ENCODE measurements around the gene ARMC12. TPM values are rescaled to one million over a fixed set of nuclear protein-coding genes. Genes with fewer than 3 reads are reported as not detected.

ARMC12 gene
- total and polyA plus RNA-seq, 2 of the 13 experiments (the other 11 are each of a cell fraction or from before 2014, with no cell fraction given) = 1.3 TPM; not detected in 1

DNA sequence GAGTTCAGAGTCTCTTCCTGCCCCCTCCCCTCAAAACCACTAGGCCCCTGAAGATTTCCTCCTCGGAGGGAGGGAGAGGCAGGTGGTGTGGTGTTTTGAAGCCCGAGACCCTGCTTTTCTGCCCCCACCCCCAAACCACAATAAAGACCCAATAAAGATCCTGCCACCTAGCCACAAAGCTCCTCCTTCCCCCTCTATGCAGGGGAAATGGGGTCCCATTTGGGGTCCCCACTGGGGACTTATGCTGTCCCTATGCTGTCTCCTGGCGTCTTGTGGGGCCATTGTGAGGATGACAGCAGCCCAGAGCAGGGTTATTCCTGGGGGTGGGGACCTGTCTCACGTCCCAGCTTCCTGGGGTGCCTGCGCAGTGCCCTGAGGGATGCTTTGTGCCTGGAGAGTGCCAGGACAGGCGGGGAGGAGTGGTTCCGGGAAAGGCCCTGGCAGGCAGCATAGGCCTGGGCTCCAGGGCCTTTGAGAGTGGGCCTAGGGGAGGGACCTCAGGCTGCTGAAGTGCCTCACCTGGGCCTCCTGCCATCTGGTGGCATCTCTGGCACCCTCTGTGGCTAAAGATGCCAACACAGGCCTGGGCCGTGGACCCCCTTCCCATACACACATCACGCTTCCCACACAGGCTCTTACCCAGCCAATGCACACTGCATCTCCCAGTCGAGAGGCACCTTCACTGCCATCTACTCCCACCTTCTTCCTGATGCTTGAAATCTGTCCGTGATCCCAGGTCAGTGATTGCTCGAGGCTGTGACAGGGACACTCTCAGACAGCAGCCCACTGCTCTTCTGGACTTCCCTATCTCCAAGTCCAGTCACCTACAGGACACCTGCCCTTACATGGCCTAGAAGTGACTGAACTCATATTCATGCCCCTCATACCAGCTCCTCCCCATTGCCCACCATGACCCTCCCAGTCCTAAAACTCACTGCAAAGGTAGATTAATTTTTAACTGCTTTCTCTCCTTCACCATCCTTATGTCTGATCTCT lies 7.9 kb upstream of the ARMC12 start (continued):
- TF ChIP-seq, protein P1, sequence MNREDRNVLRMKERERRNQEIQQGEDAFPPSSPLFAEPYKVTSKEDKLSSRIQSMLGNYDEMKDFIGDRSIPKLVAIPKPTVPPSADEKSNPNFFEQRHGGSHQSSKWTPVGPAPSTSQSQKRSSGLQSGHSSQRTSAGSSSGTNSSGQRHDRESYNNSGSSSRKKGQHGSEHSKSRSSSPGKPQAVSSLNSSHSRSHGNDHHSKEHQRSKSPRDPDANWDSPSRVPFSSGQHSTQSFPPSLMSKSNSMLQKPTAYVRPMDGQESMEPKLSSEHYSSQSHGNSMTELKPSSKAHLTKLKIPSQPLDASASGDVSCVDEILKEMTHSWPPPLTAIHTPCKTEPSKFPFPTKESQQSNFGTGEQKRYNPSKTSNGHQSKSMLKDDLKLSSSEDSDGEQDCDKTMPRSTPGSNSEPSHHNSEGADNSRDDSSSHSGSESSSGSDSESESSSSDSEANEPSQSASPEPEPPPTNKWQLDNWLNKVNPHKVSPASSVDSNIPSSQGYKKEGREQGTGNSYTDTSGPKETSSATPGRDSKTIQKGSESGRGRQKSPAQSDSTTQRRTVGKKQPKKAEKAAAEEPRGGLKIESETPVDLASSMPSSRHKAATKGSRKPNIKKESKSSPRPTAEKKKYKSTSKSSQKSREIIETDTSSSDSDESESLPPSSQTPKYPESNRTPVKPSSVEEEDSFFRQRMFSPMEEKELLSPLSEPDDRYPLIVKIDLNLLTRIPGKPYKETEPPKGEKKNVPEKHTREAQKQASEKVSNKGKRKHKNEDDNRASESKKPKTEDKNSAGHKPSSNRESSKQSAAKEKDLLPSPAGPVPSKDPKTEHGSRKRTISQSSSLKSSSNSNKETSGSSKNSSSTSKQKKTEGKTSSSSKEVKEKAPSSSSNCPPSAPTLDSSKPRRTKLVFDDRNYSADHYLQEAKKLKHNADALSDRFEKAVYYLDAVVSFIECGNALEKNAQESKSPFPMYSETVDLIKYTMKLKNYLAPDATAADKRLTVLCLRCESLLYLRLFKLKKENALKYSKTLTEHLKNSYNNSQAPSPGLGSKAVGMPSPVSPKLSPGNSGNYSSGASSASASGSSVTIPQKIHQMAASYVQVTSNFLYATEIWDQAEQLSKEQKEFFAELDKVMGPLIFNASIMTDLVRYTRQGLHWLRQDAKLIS (CRISPR knock-in tag; IDR thresholded peaks at IDR 0.05) = no peak
- TF ChIP-seq, protein P2, sequence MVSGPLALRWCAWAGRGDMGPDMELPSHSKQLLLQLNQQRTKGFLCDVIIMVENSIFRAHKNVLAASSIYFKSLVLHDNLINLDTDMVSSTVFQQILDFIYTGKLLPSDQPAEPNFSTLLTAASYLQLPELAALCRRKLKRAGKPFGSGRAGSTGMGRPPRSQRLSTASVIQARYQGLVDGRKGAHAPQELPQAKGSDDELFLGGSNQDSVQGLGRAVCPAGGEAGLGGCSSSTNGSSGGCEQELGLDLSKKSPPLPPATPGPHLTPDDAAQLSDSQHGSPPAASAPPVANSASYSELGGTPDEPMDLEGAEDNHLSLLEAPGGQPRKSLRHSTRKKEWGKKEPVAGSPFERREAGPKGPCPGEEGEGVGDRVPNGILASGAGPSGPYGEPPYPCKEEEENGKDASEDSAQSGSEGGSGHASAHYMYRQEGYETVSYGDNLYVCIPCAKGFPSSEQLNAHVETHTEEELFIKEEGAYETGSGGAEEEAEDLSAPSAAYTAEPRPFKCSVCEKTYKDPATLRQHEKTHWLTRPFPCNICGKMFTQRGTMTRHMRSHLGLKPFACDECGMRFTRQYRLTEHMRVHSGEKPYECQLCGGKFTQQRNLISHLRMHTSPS (CRISPR knock-in tag; IDR thresholded peaks at IDR 0.05; ENCODE audit: low read depth) = peak; percentile 80
- TF ChIP-seq NFKB2 (CRISPR knock-in tag; IDR thresholded peaks at IDR 0.05; ENCODE audit: borderline replicate concordance) (peak; percentile 49; the same call in 1 of the 2 replicates), ZMYM4 (CRISPR knock-in tag; IDR thresholded peaks at IDR 0.05) (no peak)
- TF ChIP-seq, protein P3, sequence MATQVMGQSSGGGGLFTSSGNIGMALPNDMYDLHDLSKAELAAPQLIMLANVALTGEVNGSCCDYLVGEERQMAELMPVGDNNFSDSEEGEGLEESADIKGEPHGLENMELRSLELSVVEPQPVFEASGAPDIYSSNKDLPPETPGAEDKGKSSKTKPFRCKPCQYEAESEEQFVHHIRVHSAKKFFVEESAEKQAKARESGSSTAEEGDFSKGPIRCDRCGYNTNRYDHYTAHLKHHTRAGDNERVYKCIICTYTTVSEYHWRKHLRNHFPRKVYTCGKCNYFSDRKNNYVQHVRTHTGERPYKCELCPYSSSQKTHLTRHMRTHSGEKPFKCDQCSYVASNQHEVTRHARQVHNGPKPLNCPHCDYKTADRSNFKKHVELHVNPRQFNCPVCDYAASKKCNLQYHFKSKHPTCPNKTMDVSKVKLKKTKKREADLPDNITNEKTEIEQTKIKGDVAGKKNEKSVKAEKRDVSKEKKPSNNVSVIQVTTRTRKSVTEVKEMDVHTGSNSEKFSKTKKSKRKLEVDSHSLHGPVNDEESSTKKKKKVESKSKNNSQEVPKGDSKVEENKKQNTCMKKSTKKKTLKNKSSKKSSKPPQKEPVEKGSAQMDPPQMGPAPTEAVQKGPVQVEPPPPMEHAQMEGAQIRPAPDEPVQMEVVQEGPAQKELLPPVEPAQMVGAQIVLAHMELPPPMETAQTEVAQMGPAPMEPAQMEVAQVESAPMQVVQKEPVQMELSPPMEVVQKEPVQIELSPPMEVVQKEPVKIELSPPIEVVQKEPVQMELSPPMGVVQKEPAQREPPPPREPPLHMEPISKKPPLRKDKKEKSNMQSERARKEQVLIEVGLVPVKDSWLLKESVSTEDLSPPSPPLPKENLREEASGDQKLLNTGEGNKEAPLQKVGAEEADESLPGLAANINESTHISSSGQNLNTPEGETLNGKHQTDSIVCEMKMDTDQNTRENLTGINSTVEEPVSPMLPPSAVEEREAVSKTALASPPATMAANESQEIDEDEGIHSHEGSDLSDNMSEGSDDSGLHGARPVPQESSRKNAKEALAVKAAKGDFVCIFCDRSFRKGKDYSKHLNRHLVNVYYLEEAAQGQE (IDR thresholded peaks at IDR 0.05; ENCODE audit: borderline replicate concordance in 1 of 2, low read depth in 1 of 2, low read length in 2 of 2) = no peak
- TF ChIP-seq, protein P4, sequence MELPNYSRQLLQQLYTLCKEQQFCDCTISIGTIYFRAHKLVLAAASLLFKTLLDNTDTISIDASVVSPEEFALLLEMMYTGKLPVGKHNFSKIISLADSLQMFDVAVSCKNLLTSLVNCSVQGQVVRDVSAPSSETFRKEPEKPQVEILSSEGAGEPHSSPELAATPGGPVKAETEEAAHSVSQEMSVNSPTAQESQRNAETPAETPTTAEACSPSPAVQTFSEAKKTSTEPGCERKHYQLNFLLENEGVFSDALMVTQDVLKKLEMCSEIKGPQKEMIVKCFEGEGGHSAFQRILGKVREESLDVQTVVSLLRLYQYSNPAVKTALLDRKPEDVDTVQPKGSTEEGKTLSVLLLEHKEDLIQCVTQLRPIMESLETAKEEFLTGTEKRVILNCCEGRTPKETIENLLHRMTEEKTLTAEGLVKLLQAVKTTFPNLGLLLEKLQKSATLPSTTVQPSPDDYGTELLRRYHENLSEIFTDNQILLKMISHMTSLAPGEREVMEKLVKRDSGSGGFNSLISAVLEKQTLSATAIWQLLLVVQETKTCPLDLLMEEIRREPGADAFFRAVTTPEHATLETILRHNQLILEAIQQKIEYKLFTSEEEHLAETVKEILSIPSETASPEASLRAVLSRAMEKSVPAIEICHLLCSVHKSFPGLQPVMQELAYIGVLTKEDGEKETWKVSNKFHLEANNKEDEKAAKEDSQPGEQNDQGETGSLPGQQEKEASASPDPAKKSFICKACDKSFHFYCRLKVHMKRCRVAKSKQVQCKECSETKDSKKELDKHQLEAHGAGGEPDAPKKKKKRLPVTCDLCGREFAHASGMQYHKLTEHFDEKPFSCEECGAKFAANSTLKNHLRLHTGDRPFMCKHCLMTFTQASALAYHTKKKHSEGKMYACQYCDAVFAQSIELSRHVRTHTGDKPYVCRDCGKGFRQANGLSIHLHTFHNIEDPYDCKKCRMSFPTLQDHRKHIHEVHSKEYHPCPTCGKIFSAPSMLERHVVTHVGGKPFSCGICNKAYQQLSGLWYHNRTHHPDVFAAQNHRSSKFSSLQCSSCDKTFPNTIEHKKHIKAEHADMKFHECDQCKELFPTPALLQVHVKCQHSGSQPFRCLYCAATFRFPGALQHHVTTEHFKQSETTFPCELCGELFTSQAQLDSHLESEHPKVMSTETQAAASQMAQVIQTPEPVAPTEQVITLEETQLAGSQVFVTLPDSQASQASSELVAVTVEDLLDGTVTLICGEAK (IDR thresholded peaks at IDR 0.05) = no peak
- TF ChIP-seq, protein P4 (CRISPR knock-in tag; IDR thresholded peaks at IDR 0.05) = no peak

All from HepG2 (cell line).